Breast epithelium (tissue), 4 donors: ENCODE results near the gene LHPP. TPM values are rescaled to one million over a fixed set of nuclear protein-coding genes. Genes with fewer than 3 reads are reported as not detected.
A peak's percentile ranks its signal among the peaks of the same experiment; 100 is the strongest.

ENCODE experiments used
- DNase-seq, 2 donors: peaks; one replicate each; pipeline ENCODE4 v3.0.0-alpha.2; 2019; ENCODE audit warnings: low spot score in 2 of 2
- H3K27ac ChIP-seq, 2 donors: fragments of 200-600 bp; sonication (generic) in 1 of 2; one replicate each; pipeline ENCODE4 v1.5.1; 2016 to 2019; ENCODE audit warnings: mild to moderate bottlenecking in 1 of 2
- H3K27me3 ChIP-seq, 2 donors: fragments of 200-600 bp; sonication (generic) in 1 of 2; one replicate each; pipeline versions ENCODE4 v1.5.1 to v1.6.0; 2017 to 2019; ENCODE audit warnings: control low read depth in 1 of 2, mild to moderate bottlenecking in 1 of 2
- H3K36me3 ChIP-seq: fragments of 200-600 bp; one replicate; pipeline ENCODE4 v1.5.1; 2019
- H3K4me1 ChIP-seq, 2 donors: fragments of 200-600 bp; sonication (generic); one replicate each; pipeline ENCODE4 v1.5.1; 2016 to 2019; ENCODE audit warnings: control low read depth in 1 of 2
- H3K4me3 ChIP-seq, 3 donors: fragments of 200-600 bp; sonication (generic); 1 replicate in 2 of 3; 2 replicates in 1 of 3; pipeline ENCODE4 v1.5.1; 2016 to 2019; ENCODE audit warnings: mild to moderate bottlenecking in 3 of 3, moderate library complexity in 2 of 3
- H3K9me3 ChIP-seq, 2 donors: fragments of 200-600 bp; sonication (generic) in 1 of 2; one replicate each; pipeline ENCODE4 v1.5.1; 2016 to 2019; ENCODE audit warnings: control low read depth in 1 of 2
- CTCF ChIP-seq, 3 donors: fragments of 450-650 bp; IDR thresholded peaks; one replicate each; pipeline ENCODE4 v1.5.1; 2016 to 2017; ENCODE audit warnings: antibody characterized with exemption in 3 of 3, mild to moderate bottlenecking in 3 of 3, moderate library complexity in 3 of 3
- POLR2A ChIP-seq: fragments of 450-650 bp; IDR thresholded peaks from one replicate; pipeline ENCODE4 v1.6.1; 2016; ENCODE audit warnings: antibody characterized with exemption, mild to moderate bottlenecking, moderate library complexity
- POLR2AphosphoS5 ChIP-seq, 3 donors: sonication (generic); formaldehyde crosslinking; IDR thresholded peaks; one replicate each; pipeline ENCODE4 v1.6.1; 2017; ENCODE audit warnings: antibody characterized with exemption in 3 of 3
- intact Hi-C: fragments of 100-400 bp; cut with DNase I; formaldehyde crosslinking; loops from one replicate; pipeline ENCODE4 v1.15.1; 2023; ENCODE audit warnings: low total_unique reads
- total RNA-seq, 3 donors: library from RNA; depleted of rRNA; stranded (reverse); fragments of >200 nt; gene quantifications; one replicate each; pipeline ENCODE4 v1.1.0, GENCODE V29; 2016

The LHPP gene
- total RNA-seq, 3 donors from 2014 or later: 13.1 to 19.6 (median 17.0) TPM

- H3K4me3 ChIP-seq: no peak overlapping the region
- no peaks in the 10 kb centered on the region for H3K36me3 ChIP-seq
- H3K27me3 ChIP-seq: no peaks in the 10 kb centered on the region
- peaks cover 7 to 11% of the 10 kb centered on the region in 2 donors for H3K4me1 ChIP-seq
- intact Hi-C loops: no loop called here
- no peaks in the 10 kb centered on the region for H3K9me3 ChIP-seq
- TF ChIP-seq POLR2AphosphoS5 (IDR thresholded peaks at IDR 0.05) (no peak), CTCF (IDR thresholded peaks at IDR 0.05) (no peak), POLR2A (no peak)
- DNase-seq: no peak
- peak overlapping the region; percentile 36 to 74 for H3K27ac ChIP-seq
Observed at GRCh38 chr10:124645467-124646095, 184.0 kb downstream of the LHPP start.

- H3K36me3 ChIP-seq: no peaks in the 10 kb centered on the region
- no peaks in the 10 kb centered on the region for H3K4me1 ChIP-seq
- H3K27ac ChIP-seq: peak overlapping the region; percentile 36 to 74
- intact Hi-C loops: no loop called here
- no peak for DNase-seq
- H3K9me3 ChIP-seq: no peaks in the 10 kb centered on the region
- TF ChIP-seq POLR2AphosphoS5 (IDR thresholded peaks at IDR 0.05): no peak
- no peak for TF ChIP-seq POLR2A
- TF ChIP-seq CTCF (IDR thresholded peaks at IDR 0.05): no peak
- H3K4me3 ChIP-seq: no peak overlapping the region
- no peaks in the 10 kb centered on the region for H3K27me3 ChIP-seq
Observed at GRCh38 chr10:124646483-124647352, 185.1 kb downstream of the LHPP start.

GRCh38 chr10:124647421-124648130 is 186.0 kb downstream of the LHPP start:
- H3K4me1 ChIP-seq: no peaks in the 10 kb centered on the region
- H3K9me3 ChIP-seq: no peaks in the 10 kb centered on the region
- intact Hi-C loops: no loop called here
- DNase-seq: no peak
- no peaks in the 10 kb centered on the region for H3K36me3 ChIP-seq
- no peak overlapping the region for H3K4me3 ChIP-seq
- TF ChIP-seq CTCF (IDR thresholded peaks at IDR 0.05): no peak
- TF ChIP-seq POLR2A: no peak
- TF ChIP-seq POLR2AphosphoS5 (IDR thresholded peaks at IDR 0.05): peak in 1 of 3 donors; percentile 11
- no peaks in the 10 kb centered on the region for H3K27me3 ChIP-seq
- H3K27ac ChIP-seq: peak overlapping the region; percentile 41 to 74

- Histone ChIP-seq H3K9me3 (no peaks in the 10 kb centered on the region), H3K27me3 (no peaks in the 10 kb centered on the region), H3K27ac (peak overlapping the region; percentile 41 to 74), H3K36me3 (no peaks in the 10 kb centered on the region), H3K4me1 (peaks cover 0 to 3% of the 10 kb centered on the region in 2 donors), H3K4me3 (no peak overlapping the region)
- no peak for DNase-seq
- TF ChIP-seq POLR2A (no peak), POLR2AphosphoS5 (IDR thresholded peaks at IDR 0.05) (peak in 1 of 3 donors; percentile 1)
- intact Hi-C loops: no loop called here
Observed at GRCh38 chr10:124648131-124648475, 186.5 kb downstream of the LHPP start.

- no peak overlapping the region for H3K4me3 ChIP-seq
- H3K36me3 ChIP-seq: no peaks in the 10 kb centered on the region
- intact Hi-C loops: no loop called here
- no peaks in the 10 kb centered on the region for H3K9me3 ChIP-seq
- peak overlapping the region; percentile 41 to 74 for H3K27ac ChIP-seq
- no peaks in the 10 kb centered on the region for H3K27me3 ChIP-seq
- TF ChIP-seq POLR2AphosphoS5 (IDR thresholded peaks at IDR 0.05) (no peak), POLR2A (no peak), CTCF (IDR thresholded peaks at IDR 0.05) (no peak)
- H3K4me1 ChIP-seq: peaks cover 4 to 6% of the 10 kb centered on the region in 2 donors
- DNase-seq: no peak
Observed at GRCh38 chr10:124648738-124649137, 187.1 kb downstream of the LHPP start.
